Activated naive CD4-positive, alpha-beta T cell treated with anti-CD3 and anti-CD28 coated beads for 36 hours (primary cell): ENCODE data around the gene EGFR. TPM values are rescaled to one million over a fixed set of nuclear protein-coding genes. Genes with fewer than 3 reads are reported as not detected.

ENCODE experiments used
- CTCF ChIA-PET: fragments of 350-600 bp; sonication (Branson Sonifier 250); formaldehyde crosslinking; loops from one replicate; lab custom pipeline; 2021; ENCODE audit warnings: antibody characterized with exemption; lab: Charles Lee
- DNase-seq: peaks from one replicate; pipeline ENCODE4 v3.0.0-alpha.2; 2020
- H3K27ac Mint-ChIP-seq: one replicate; pipeline ENCODE4 v1.8.0; 2021; ENCODE audit warnings: mild to moderate bottlenecking, mixed read lengths
- H3K27me3 Mint-ChIP-seq: one replicate; pipeline ENCODE4 v1.8.0; 2021; ENCODE audit warnings: low read depth, mixed read lengths
- H3K36me3 Mint-ChIP-seq: one replicate; pipeline ENCODE4 v1.8.0; 2021; ENCODE audit warnings: low read depth, mixed read lengths
- H3K4me1 Mint-ChIP-seq: one replicate; pipeline ENCODE4 v1.8.0; 2021; ENCODE audit warnings: low read depth, mixed read lengths
- H3K4me3 Mint-ChIP-seq: one replicate; pipeline ENCODE4 v1.8.0; 2021; ENCODE audit warnings: mild to moderate bottlenecking, moderate library complexity, mixed read lengths
- H3K9me3 Mint-ChIP-seq: one replicate; pipeline ENCODE4 v1.8.0; 2021; ENCODE audit warnings: mixed read lengths
- intact Hi-C: fragments of 100-400 bp; cut with micrococcal nuclease; formaldehyde crosslinking; loops from one replicate; pipeline ENCODE4 v1.15.1; 2023
- total RNA-seq, 2 experiments: library from RNA; stranded (reverse); gene quantifications; one replicate each; pipeline ENCODE4 v1.2.3, GENCODE V29; 2021

EGFR gene
- total RNA-seq, 2 experiments from 2014 or later, result not detected

DNA sequence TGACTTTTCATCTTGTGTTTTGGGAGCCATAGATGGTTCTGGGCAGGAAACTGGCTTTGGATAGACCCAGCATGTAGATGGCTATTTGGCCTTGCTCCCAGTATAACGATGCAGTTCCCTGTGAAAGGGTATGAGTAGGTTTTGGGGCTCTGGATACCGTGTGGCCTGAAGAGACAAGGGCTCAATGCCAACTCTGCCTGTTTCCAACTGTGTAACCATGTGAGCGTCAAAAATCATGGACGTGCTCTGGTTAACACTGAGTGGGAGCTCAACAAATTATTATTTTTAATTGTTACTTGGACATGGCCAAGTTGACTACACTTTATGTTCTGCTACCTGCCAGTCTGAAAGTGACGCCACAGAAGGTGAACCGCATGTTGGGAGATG is 41.8 kb downstream of the EGFR start:
- intact Hi-C loops, result no loop called here
- DNase-seq, result no peak
- Mint-ChIP-seq H3K4me1 (no peaks in the 10 kb centered on the region), H3K36me3 (no peaks in the 10 kb centered on the region), H3K9me3 (no peaks in the 10 kb centered on the region), H3K27ac (no peak overlapping the region), H3K4me3 (no peak overlapping the region), H3K27me3 (peaks cover 9% of the 10 kb centered on the region)
- CTCF ChIA-PET, result no interaction called here

DNA sequence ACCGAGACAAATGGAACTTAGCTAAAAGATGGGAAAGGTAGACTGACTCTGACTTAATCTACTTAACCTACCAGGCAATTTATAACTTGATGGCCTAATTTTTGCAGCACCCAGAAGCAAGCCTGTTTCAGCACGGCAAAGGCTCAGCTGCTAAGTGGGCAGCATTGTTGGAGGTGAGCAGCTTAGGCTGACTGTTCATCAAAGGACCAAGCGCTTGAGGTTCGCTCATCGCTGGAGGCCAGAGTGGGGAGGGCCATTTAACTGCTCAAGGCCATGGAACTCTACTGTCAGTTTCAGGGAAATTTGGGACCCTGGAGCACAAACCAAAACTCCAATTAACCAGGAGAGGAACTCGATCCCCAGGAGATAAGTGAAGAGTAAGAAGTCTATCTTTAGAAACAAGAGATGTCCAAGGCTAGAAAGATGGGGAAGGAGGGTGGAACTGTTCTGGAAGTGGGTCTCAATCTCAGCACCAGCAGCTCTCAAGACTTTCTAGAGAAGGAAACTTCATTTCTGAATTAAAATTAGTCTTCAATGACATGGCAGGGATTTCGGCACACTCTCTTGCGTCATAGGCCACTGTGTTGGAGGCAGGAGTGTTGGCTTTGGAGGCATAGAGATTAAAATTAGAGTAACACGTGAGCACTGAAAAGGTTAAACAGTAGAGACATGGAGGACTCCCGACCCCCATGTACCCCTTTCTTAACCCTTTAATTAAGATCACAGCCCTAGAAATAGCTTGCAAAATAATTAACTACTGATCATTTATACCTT is 43.1 kb downstream of the EGFR start:
- Mint-ChIP-seq H3K4me1 (no peaks in the 10 kb centered on the region), H3K36me3 (no peaks in the 10 kb centered on the region), H3K27ac (no peak overlapping the region), H3K9me3 (no peaks in the 10 kb centered on the region), H3K4me3 (no peak overlapping the region), H3K27me3 (peaks cover 7% of the 10 kb centered on the region)
- no peak for DNase-seq
- intact Hi-C loops, result no loop called here
- CTCF ChIA-PET, result interaction anchor here (0.7 kb wide), 1 partner anchor 155 kb away, joined by 3 read pairs; no protein-coding TSS in a partner anchor

DNA sequence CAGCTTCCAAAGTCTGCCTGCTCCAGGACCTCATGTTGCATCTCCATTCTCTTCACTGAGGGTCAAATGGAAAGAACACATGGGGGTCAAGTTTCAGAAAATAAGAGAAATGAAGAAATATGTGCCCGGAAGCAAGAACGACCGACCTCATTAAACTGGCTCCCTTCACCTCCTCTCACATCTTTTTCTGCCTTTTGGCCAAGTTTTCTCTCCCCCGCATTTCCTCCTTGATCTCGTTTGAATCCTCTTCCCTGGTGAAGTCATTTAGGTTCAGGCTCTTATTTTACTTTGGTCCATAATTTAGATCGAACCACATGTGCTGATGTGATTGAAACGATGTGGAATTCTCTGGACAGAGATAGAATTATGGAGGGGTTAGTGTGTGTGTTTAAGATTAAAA is 44.2 kb downstream of the EGFR start:
- no peak for DNase-seq
- H3K36me3 Mint-ChIP-seq, result no peaks in the 10 kb centered on the region
- no peak overlapping the region for H3K27ac Mint-ChIP-seq
- CTCF ChIA-PET, result no interaction called here
- H3K4me1 Mint-ChIP-seq, result no peaks in the 10 kb centered on the region
- no peaks in the 10 kb centered on the region for H3K9me3 Mint-ChIP-seq
- peaks cover 7% of the 10 kb centered on the region for H3K27me3 Mint-ChIP-seq
- intact Hi-C loops, result no loop called here
- H3K4me3 Mint-ChIP-seq, result no peak overlapping the region

DNA sequence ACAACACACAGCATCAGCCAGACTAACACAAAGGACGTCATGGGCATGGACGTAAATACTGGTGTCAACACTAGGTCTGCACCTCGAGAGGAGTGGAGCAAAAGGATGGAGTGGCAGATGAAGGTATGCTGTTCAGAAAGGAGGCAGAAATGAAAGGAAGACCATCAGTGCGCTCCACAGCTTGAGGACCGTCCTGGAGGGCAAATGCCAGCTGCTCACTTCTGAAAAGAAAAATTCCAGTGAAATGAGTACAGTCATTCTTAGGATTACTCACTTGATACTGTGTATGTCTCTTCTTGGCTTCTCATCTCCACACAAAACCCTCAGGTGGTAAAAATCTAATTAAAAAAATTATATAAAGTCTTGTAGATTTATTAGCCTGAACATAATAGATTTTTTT is 44.8 kb downstream of the EGFR start:
- Mint-ChIP-seq H3K4me1 (no peaks in the 10 kb centered on the region), H3K27me3 (peaks cover 7% of the 10 kb centered on the region), H3K9me3 (no peaks in the 10 kb centered on the region), H3K27ac (no peak overlapping the region), H3K36me3 (no peaks in the 10 kb centered on the region), H3K4me3 (no peak overlapping the region)
- no peak for DNase-seq
- CTCF ChIA-PET, result no interaction called here
- intact Hi-C loops, result no loop called here

DNA sequence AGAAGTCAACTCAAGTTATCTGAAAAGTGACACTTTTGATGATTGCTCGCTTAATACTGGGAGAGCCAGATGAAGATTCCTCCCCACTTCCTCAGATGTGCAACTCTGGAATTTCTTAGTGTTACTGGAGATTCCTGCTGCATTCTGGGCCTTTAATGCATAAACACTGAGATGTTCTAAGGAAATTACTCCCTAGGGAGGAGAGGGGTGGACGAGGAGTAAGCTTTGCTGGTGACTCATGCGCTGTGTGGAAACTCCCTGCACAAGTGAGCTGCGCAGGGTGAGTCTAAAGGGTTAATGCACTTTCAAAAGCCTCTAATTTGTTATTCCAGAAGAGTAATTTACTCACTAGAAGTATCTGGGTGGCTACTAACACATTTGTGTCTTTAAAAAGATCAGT is 46.3 kb downstream of the EGFR start:
- H3K27ac Mint-ChIP-seq, result no peak overlapping the region
- DNase-seq, result no peak
- CTCF ChIA-PET, result no interaction called here
- H3K36me3 Mint-ChIP-seq, result no peaks in the 10 kb centered on the region
- no peaks in the 10 kb centered on the region for H3K4me1 Mint-ChIP-seq
- H3K4me3 Mint-ChIP-seq, result no peak overlapping the region
- H3K27me3 Mint-ChIP-seq, result peaks cover 7% of the 10 kb centered on the region
- intact Hi-C loops, result no loop called here
- no peaks in the 10 kb centered on the region for H3K9me3 Mint-ChIP-seq

GRCh38 chr7:55065511-55066229 is 46.9 kb downstream of the EGFR start:
- no peaks in the 10 kb centered on the region for H3K4me1 Mint-ChIP-seq
- DNase-seq, result no peak
- H3K27me3 Mint-ChIP-seq, result peaks cover 7% of the 10 kb centered on the region
- no peaks in the 10 kb centered on the region for H3K9me3 Mint-ChIP-seq
- no peak overlapping the region for H3K27ac Mint-ChIP-seq
- H3K4me3 Mint-ChIP-seq, result no peak overlapping the region
- CTCF ChIA-PET, result no interaction called here
- no peaks in the 10 kb centered on the region for H3K36me3 Mint-ChIP-seq
- intact Hi-C loops, result no loop called here

GRCh38 chr7:55066524-55066923 is 47.7 kb downstream of the EGFR start:
- intact Hi-C loops, result no loop called here
- no peaks in the 10 kb centered on the region for H3K4me1 Mint-ChIP-seq
- no peak for DNase-seq
- H3K27me3 Mint-ChIP-seq, result peaks cover 7% of the 10 kb centered on the region
- H3K27ac Mint-ChIP-seq, result no peak overlapping the region
- CTCF ChIA-PET, result no interaction called here
- no peaks in the 10 kb centered on the region for H3K36me3 Mint-ChIP-seq
- H3K9me3 Mint-ChIP-seq, result no peaks in the 10 kb centered on the region
- no peak overlapping the region for H3K4me3 Mint-ChIP-seq

- DNase-seq, result no peak
- intact Hi-C loops, result no loop called here
- CTCF ChIA-PET, result no interaction called here
- Mint-ChIP-seq H3K27ac (no peak overlapping the region), H3K36me3 (no peaks in the 10 kb centered on the region), H3K4me1 (no peaks in the 10 kb centered on the region), H3K9me3 (no peaks in the 10 kb centered on the region), H3K27me3 (peaks cover 5% of the 10 kb centered on the region), H3K4me3 (no peak overlapping the region)
Observed at GRCh38 chr7:55066938-55067337, 48.1 kb downstream of the EGFR start.

- H3K27me3 Mint-ChIP-seq, result peaks cover 4% of the 10 kb centered on the region
- H3K4me3 Mint-ChIP-seq, result no peak overlapping the region
- no peaks in the 10 kb centered on the region for H3K9me3 Mint-ChIP-seq
- DNase-seq, result no peak
- no peak overlapping the region for H3K27ac Mint-ChIP-seq
- no peaks in the 10 kb centered on the region for H3K36me3 Mint-ChIP-seq
- CTCF ChIA-PET, result no interaction called here
- intact Hi-C loops, result no loop called here
- no peaks in the 10 kb centered on the region for H3K4me1 Mint-ChIP-seq
Observed at GRCh38 chr7:55067748-55068147, 48.9 kb downstream of the EGFR start.

- CTCF ChIA-PET, result no interaction called here
- Mint-ChIP-seq H3K9me3 (no peaks in the 10 kb centered on the region), H3K4me1 (peaks cover 13% of the 10 kb centered on the region), H3K36me3 (no peaks in the 10 kb centered on the region), H3K27me3 (peaks cover 6% of the 10 kb centered on the region), H3K27ac (no peak overlapping the region), H3K4me3 (no peak overlapping the region)
- no peak for DNase-seq
- intact Hi-C loops, result no loop called here
Observed at GRCh38 chr7:55069271-55069792, 50.5 kb downstream of the EGFR start.

- no peak overlapping the region for H3K27ac Mint-ChIP-seq
- H3K27me3 Mint-ChIP-seq, result peaks cover 6% of the 10 kb centered on the region
- H3K4me3 Mint-ChIP-seq, result no peak overlapping the region
- no peaks in the 10 kb centered on the region for H3K9me3 Mint-ChIP-seq
- H3K4me1 Mint-ChIP-seq, result peaks cover 13% of the 10 kb centered on the region
- intact Hi-C loops, result no loop called here
- CTCF ChIA-PET, result interaction anchor here (0.7 kb wide), 1 partner anchor 418 kb away, joined by 3 read pairs; no protein-coding TSS in a partner anchor
- H3K36me3 Mint-ChIP-seq, result no peaks in the 10 kb centered on the region
- no peak for DNase-seq
Observed at GRCh38 chr7:55070271-55070743, 51.5 kb downstream of the EGFR start.

GRCh38 chr7:55070854-55071253 is 52.0 kb downstream of the EGFR start:
- no peak overlapping the region for H3K4me3 Mint-ChIP-seq
- intact Hi-C loops, result no loop called here
- CTCF ChIA-PET, result no interaction called here

More at GRCh38 chr7:55070854-55071253, 52.0 kb downstream of the EGFR start:
- Mint-ChIP-seq H3K4me1 (peaks cover 13% of the 10 kb centered on the region), H3K27ac (no peak overlapping the region), H3K27me3 (peaks cover 6% of the 10 kb centered on the region), H3K36me3 (no peaks in the 10 kb centered on the region), H3K9me3 (no peaks in the 10 kb centered on the region)
- DNase-seq, result no peak
